Activated T-cell treated with anti-CD3 and anti-CD28 coated beads for 24 hours (primary cell): Measurements from ENCODE around the gene AUNIP.

Source experiments
- DNase-seq: peaks from one replicate; pipeline ENCODE4 v3.0.0-alpha.2; 2020; ENCODE audit warnings: low read depth

Gene AUNIP

GRCh38 chr1:25858906-25859789 lies at the start of gene AUNIP:
AUNIP (minus strand) TSS chr1:25859457; CDS start chr1:25859357, 100 bp downstream.
- DNase-seq, result peak; percentile 87

DNA sequence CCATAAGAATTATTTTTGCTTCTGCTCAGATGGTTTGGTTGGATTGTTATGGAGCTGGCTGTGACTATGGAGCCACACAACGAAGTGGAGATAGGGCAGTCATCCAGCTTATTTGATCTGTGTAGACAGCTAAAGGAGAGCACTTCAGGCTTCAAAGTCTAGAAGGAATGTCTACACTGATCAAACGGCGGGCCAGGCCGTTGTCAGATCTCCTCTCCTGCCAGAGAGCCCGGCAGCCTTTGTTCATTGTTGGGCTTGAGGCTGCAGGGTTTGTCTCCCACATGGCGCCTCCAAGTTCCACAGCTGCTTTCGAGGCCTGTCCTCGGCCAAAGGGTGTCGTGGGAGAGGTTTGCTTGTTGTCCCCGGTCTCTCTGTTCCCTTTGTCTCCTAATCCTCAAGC lies 49.8 kb upstream of the AUNIP start:
- DNase-seq, result no peak

DNA sequence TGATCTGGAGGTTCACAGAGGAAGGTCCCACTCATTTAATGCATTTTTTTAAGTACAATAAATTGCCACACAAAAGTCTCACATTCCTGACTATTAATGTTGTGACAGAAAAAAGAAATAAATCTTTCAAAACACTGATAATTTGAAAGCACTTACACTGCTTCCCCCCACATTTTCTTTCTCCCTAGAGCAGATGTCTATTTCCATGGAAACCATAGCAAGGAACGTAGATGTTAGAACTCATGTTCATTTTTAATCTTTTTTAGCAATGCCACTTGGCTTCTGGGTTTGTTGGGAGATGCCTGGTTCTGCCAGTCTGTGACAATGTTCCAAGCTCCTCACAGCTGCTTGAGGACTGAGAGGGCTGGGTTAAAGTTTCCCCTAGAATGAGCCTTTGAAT lies 48.9 kb upstream of the AUNIP start:
- no peak for DNase-seq

DNA sequence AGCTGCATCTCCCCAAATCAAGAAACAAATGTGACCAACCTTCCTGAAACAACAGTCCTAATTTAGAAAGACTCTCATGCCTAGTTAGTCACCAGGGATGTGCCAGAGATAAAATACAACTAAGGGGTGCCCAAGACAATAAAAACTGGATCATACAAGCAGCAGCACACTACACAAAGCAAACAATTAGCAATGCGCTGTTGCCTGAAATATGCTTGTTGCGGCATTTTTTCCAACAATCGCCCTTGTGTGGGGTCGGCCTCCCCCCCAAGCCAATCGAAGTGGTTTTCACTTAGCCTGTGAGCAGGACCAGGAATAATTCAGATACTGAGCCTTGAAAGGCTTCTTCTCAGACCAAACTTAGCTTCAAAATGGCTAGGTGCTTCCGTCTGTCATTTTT lies 48.3 kb upstream of the AUNIP start:
- no peak for DNase-seq

- DNase-seq, result no peak
Measured at GRCh38 chr1:25906644-25907300, 47.5 kb upstream of the AUNIP start.

DNA sequence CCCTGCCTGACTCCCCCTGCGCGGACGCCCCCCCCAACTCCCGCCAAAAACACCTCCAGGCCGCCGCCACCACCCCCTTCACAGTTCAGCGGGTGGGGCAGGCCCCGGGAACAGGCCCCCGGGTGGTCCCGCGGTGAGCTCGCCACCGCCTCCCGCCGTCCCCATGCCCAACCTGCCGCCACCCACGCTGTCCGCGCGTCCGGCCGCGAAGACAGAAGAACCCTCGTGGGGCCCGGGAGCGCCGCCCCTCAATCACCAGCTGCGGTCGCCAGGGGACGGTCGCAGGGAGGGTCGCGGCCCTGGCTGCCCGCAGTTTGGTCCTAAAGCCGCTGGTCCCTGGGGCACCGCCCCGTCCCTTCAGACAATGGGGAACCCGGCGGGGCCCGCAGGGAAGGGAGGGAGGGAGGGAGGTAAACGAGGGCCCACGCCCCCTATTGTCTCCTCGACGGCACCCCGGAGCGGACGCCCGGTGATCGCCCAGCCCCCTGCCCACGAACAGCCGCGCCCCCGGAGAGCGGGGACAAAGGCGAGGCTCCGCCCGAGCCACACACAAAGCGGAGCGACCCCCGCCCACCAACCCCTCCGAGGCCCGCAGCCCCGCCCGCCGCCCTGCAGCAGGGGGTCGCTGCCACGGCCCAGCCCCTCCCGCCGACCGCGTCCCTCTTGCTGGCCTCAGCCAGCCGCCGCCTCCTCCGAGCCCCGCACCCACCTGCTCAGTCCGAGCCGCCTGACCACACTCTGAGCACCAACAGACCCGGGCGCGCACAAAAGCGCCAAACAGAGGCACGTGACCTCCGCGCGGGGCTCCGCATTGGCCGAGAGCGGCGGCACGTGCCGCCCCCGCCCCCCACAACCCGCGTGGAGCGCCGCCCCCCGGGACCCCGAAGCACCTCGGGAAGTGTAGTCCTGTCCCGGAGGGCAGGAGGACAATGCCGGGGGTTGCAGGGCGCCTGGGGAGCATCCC lies 46.7 kb upstream of the AUNIP start, which contains the start of gene STMN1:
TSS of gene STMN1 (minus strand) at position 740 of the 964 bp plus-strand sequence. CDS start 1,743 bp downstream, outside the sequence.
- DNase-seq, result peak; percentile 84

DNA sequence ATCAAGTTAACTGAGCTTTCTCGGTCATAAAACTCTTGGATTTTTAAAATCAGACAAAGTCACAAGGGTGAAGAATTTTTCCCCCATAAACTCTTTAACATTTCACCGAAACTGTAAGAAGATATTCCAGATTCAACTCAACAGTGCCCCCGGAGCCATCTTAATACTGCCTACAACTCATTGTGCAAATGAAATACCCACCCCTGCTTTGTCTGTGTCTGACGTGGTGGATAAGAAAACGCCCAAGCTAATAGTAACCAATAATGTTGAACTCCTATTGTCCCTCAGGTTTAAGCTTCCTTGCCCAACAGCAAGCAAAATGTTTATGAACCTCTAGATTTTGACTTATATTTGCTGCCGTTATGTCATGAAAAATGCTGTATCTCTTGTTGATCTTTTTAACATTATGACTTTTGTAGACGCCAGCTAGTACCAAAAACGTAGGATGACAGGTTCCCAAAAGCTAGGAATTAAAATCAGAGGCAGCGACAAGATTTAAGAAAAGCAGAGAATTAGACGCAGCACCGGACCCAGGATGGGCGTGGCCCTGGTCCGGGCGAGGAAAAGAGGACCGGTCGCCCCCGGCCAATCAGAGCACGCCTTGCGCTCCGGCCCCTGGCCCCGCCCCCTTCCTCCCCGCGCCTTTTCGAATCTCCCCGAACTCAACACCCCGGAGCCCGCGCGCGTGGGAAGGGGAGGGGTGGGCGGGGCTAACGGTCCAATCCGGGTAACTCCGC lies 45.9 kb upstream of the AUNIP start:
- peak; percentile 93 for DNase-seq

DNA sequence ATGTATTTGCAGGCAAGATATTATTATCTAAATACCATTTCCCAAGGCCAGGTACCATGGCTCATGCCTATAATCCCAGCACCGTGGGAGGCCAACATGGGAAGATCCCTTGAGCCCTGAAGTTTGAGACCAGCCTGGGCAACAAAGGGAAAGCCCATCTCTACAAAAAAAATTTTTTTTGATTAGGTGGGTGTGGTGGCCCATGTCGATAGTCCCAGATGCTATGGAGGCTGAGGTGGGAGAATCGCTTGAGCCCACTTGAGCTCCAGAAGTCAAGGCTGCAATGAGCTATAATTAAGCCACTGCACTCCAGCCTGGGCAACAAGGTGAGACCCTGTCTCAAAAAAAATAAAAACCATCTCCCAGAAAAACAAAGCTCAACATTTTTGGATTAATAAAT lies 44.7 kb upstream of the AUNIP start:
- no peak for DNase-seq

GRCh38 chr1:25902462-25902861 lies 43.2 kb upstream of the AUNIP start:
- DNase-seq, result no peak

DNA sequence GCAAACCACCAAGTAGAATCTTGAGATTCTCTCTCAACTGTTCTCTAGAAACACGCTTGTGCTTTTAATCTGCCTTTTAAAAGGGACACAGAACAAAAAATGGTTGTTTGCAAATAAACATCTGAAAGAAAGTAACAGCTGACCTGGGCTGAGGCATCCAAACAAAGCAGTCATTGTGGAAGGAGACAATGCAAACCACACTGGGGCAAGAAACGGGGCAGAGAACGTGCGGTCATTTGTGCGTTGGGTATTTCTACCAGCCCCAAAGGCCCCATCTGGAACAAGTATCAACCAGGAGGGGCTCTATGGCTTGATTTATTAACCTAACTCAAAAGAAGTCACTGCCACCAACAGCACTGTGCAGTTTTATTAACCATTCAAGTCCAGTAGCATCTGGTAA lies 41.0 kb upstream of the AUNIP start:
- DNase-seq, result no peak

DNA sequence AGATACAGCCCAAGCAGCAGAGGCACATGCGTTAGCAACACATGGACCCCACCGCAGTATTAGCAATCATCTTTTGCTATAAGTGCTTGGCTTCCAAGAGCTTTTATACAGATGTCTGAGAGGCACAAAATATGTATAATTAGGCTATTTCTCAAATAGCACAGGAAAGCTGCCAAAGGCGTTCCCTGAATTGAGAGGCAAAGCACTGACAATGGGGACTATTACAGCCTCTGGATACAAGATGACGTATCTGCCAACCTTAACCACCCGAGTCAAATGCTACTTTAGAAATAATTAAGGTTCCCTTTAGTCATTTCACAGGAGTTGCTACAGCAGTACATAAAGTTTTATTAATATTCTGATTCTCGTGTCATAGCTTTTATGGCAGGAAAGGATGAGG lies 40.5 kb upstream of the AUNIP start:
- DNase-seq, result no peak

GRCh38 chr1:25898223-25899015 lies 39.2 kb upstream of the AUNIP start:
- DNase-seq, result no peak

DNA sequence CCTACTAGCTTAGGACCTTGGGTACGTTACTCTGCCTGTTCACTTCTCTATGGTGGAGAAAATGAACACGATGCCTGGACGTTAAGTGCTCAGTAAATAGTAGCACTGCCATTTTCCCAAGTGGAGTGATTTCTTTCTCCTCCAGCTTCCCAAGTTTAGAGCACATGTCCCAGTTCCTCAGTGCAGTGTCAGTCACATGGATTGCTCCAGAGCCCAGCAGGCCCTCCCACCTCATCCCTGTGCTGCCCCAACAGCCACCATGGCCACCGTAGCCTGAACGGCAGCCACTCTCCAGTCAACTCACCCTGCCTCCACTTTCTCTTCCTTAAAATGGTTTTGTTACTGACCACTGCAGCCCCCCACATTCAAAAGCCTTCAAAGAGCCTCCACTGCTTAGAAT lies 38.5 kb upstream of the AUNIP start:
- no peak for DNase-seq

DNA sequence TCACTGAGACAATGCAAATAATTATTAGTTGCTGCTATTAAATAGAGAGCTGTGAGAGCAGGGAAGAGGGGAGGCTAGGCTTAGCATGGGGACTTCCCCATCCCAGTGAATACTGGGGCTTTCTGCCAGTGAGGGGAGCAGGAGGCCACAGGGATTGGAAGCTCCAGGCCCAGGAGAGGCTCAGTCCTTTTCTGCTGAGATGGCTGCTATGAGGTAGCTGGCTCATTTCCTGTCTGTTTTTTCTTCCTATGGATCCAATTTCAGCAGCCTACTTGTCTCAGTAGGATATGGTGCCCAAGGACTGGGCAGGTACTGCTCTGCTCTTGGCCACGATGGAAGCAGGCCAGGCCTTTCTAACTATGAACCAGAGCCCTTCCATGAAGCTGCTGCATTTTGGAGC lies 37.0 kb upstream of the AUNIP start:
- DNase-seq, result no peak

GRCh38 chr1:25895365-25895990 lies 36.2 kb upstream of the AUNIP start:
- DNase-seq, result peak; percentile 90

DNA sequence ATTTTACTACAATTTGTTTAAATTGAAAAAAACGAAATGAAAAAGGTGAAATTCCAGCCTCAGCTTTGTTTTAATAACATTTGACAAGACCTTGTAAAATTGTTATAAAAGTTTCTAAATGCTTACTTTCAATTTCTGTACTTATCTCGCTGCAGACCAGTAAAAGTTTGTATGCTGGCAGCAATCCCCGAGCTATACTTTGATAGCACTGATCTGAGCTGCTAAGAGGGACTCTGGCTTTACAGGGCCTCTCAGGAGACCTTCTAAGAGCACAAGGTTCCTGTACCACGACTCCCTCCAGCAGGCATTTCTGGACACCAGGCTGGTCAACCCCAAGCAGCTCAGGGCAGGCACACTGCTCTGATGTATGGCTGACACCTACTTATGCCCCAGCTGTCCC lies 33.9 kb upstream of the AUNIP start:
- no peak for DNase-seq

- no peak for DNase-seq
Measured at GRCh38 chr1:25891606-25892005, 32.3 kb upstream of the AUNIP start.

DNA sequence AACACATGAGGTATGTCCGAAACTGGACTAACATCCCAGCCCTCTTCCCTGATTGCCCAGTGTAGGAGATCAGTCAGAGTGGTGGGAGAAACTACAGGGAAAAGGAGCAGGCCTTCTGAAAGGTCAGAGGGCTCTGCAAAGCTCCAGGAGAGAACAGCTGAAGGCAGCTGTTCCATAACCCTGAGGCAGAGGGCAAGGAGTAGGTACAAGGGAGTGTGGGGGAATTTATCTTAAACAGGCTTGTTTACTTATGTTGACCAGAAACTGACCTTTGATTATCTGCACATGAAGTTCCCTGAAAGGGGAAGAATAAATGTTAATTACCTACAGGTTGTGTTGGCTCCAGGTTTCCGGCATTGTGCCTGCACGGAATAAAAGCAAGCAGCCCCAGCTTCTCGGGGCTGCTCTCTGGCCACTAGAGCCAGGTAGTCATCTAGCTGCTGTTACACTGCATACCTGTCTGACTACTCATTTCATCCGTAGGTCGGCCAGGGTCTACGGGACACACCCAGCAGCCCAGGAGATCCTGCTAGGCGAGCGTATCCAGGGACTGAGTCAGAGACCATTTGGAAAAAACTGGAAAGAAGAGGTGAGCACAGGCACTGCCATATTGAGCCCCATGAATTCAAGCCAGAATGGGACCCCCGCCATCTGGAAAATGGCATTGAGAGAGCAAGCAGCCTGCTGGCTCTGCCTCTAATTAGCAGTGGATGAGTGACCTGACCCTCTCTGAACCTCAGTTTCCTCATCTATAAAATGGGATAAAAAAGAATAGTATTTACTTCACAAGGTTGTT lies 31.2 kb upstream of the AUNIP start:
- no peak for DNase-seq

GRCh38 chr1:25889470-25889869 lies 30.2 kb upstream of the AUNIP start:
- DNase-seq, result no peak
